Right lobe of liver (tissue), 4 donors: Measurements from ENCODE around the gene SGCB.

Experiments
- CTCF ChIP-seq, 4 donors: fragments of 200-600 bp in 3 of 4; fragments of 450-650 bp in 1 of 4; IDR thresholded peaks; one replicate each; pipeline versions ENCODE4 v1.5.1 to v1.8.0; 2016 to 2022; ENCODE audit warnings: antibody characterized with exemption in 4 of 4, mild to moderate bottlenecking in 2 of 4
- POLR2A ChIP-seq: fragments of 450-650 bp; IDR thresholded peaks from one replicate; pipeline ENCODE4 v1.6.1; 2017; ENCODE audit warnings: antibody characterized with exemption, mild to moderate bottlenecking
- donor health status: DM: no; HTN: no; CAD: no.
- donor health status: DM: no; HTN: no; CAD: no.
- donor health status: DM: no; HTN: yes; CAD: no.

GRCh38 chr4:51998837-51999236, 39.3 kb downstream of the SGCB start:
- TF ChIP-seq CTCF (IDR thresholded peaks at IDR 0.05) (no peak), POLR2A (no peak)
